Loucy (cell line): Measurements from ENCODE around the gene IDI2.

Experiments used
- EZH2phosphoT487 ChIP-seq: fragments of 200-600 bp; IDR thresholded peaks from 2 replicates; pipeline ENCODE4 v1.6.1; 2018; ENCODE audit warnings: antibody characterized with exemption, mild to moderate bottlenecking, moderate library complexity, borderline replicate concordance
- TF ChIP-seq, protein P1 (sequence below): fragments of 200-600 bp; sonication (generic); conservative IDR thresholded peaks from 2 replicates; pipeline ENCODE4 v1.5.1; 2014; ENCODE audit warnings: mild to moderate bottlenecking, antibody characterized with exemption, low read length

DNA sequence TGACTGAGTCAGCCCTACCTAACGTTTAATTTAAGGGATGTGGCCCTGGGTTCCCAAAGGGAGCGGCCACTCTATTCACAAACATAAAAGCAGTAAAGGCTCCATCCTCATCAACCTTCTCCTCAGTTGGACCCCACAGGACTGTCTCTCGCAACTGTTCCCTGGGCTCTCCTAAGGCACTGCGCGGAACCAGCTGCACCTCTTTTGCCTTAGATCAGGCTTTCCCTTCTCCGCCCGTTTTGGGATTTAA lies 38.1 kb downstream of the IDI2 start:
- TF ChIP-seq, protein P1, sequence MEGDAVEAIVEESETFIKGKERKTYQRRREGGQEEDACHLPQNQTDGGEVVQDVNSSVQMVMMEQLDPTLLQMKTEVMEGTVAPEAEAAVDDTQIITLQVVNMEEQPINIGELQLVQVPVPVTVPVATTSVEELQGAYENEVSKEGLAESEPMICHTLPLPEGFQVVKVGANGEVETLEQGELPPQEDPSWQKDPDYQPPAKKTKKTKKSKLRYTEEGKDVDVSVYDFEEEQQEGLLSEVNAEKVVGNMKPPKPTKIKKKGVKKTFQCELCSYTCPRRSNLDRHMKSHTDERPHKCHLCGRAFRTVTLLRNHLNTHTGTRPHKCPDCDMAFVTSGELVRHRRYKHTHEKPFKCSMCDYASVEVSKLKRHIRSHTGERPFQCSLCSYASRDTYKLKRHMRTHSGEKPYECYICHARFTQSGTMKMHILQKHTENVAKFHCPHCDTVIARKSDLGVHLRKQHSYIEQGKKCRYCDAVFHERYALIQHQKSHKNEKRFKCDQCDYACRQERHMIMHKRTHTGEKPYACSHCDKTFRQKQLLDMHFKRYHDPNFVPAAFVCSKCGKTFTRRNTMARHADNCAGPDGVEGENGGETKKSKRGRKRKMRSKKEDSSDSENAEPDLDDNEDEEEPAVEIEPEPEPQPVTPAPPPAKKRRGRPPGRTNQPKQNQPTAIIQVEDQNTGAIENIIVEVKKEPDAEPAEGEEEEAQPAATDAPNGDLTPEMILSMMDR, result no peak
- no peak for TF ChIP-seq EZH2phosphoT487
